Stimulated activated CD4-positive, alpha-beta T cell treated with anti-CD3 and anti-CD28 coated beads, Interleukin-12 subunit alpha, Interleukin-12 subunit beta, amount 100 ng/mL, for 4 hours (primary cell): ENCODE measurements around the gene TWIST2.

Experiments used
- DNase-seq: peaks from one replicate; pipeline ENCODE4 v3.0.0-alpha.2; 2020

The TWIST2 gene

GRCh38 chr2:238907717-238908173 is 59.9 kb downstream of the TWIST2 start:
- no peak for DNase-seq

- no peak for DNase-seq
These were observed 61.4 kb downstream of the TWIST2 start for GRCh38 chr2:238908960-238909951.

GRCh38 chr2:238910751-238911351 is 63.0 kb downstream of the TWIST2 start:
- DNase-seq: no peak

- DNase-seq: no peak
These were observed 63.7 kb downstream of the TWIST2 start for GRCh38 chr2:238911376-238912227.

DNA sequence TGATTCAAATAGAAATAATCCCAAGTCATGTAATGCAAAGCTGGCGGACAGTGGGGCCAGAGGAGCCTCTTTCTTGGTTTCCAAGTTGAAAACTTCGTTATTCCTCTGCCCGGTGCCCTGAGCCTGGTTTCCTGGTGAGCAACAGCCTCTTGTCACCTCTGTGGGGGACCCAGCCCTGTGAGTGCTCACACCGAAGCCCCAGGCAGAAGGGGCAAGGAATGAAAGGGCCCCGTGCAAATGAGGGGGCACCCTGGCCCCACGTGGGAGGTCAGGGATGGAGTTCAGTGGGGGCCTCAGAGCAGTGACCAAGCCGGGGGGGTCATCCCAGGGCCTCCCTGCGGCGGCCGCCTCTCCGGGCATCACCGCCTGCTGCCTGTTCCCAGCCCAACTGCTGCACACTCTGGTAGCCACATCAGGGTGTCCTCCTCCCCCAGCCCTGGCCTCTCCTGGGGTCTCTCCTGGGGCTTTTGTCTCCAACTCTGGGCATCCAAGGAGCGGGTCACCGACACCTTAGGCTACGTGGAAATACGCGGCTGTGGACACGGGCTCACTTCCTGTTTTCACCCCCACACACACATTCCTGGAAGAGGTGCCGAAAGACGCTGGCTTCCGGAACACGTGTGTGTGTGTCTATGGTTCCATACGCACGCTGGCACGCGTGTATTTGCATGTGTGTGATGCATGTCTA is 64.5 kb downstream of the TWIST2 start:
- DNase-seq: no peak

DNA sequence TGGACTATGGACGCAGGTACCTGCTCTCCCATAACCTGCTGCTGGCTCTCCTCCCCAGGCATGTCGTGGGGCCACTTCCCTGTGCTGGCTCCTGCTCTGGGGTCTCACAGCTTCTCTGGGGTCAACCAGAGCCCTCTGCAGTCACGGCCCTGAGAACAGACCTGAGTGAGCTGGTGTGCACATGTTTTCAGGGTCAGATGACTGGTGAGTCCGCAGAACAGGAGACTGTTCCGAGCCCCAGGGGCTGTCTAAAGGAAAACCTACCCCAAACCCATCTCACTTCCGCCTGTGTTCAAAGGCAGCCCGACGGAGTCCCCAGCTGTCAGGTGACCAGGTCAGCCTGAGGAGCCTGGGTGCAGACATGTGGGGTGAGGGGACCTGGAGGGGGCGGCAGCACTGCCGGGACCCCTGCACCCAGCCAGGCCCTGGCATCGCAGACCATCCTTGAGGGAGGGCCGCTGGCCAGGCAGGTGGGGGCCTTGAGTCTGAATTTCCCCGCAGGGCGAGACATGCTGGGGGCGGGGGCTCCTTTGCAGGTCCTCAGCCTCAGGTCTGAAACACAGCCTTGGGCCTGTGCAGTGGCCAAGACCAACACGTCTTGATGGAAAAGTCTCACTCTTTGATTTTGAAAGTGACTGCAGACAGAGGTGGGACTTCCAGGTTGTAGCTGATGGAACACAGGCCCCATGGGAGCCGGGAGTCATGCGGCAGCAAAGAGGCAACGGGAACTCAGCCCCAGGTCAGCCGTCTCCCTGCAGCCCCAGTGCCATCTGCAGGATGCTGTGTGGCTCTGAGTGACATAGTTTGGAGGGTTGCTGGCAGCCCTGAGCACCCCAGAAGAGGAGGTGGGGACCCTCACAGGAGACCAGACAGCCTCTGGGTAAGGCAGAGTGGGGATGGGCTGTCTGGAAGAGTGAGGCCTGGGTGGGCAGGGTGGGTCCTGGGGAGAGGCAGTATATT is 65.3 kb downstream of the TWIST2 start:
- no peak for DNase-seq

GRCh38 chr2:238913931-238914647 is 66.2 kb downstream of the TWIST2 start:
- no peak for DNase-seq

GRCh38 chr2:238914648-238915015 is 66.7 kb downstream of the TWIST2 start:
- DNase-seq: no peak

- DNase-seq: no peak
These were observed 67.3 kb downstream of the TWIST2 start for GRCh38 chr2:238915196-238915595.

DNA sequence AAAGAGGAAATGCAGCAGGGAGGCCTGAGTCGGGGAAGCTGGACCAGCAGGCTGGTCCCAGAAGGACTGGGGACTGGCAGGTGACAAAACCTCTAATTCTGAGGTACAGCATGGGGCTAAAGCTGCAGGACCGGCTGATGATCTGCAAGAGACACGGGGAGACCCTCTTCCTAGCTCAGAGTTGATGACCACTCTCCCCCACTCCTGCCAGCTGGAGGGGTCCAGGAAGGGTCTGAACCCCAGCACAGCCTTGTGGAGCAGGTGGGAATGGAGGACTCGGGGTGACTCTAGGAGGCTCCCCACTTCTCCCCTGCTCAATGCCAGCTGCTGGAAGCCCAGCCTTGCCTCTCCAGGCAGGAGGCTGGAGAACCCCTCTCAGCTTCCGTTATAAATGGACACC is 67.7 kb downstream of the TWIST2 start:
- DNase-seq: no peak

- DNase-seq: no peak
These were observed 68.4 kb downstream of the TWIST2 start for GRCh38 chr2:238916176-238916874.

GRCh38 chr2:238916875-238917590 is 69.1 kb downstream of the TWIST2 start:
- DNase-seq: no peak

GRCh38 chr2:238919307-238919706 is 71.4 kb downstream of the TWIST2 start:
- DNase-seq: no peak

GRCh38 chr2:238920053-238920452 is 72.2 kb downstream of the TWIST2 start:
- DNase-seq: no peak

- no peak for DNase-seq
These were observed 72.7 kb downstream of the TWIST2 start for GRCh38 chr2:238920601-238921001.

DNA sequence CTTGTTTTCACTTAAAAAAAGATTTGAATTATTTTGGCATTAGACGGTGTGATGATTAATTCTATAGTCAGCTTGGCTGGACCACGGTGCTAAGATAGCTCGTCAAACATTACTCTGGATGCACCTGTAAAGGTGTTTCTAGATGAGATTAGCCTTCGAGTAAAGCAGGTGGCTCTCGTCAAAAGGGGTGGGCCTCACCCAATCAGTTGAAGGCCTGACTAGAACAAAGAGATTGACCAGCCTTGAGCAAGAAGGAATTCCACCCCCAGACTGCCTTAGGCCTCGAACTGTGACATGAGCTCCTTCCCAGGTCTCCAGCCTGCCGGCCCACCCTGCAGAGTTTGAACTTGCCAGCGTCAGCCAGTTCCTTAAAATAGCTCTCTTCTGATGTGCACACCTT is 73.4 kb downstream of the TWIST2 start:
- DNase-seq: no peak

- DNase-seq: no peak
These were observed 73.9 kb downstream of the TWIST2 start for GRCh38 chr2:238921681-238922319.

- DNase-seq: no peak
These were observed 74.5 kb downstream of the TWIST2 start for GRCh38 chr2:238922435-238922834.

DNA sequence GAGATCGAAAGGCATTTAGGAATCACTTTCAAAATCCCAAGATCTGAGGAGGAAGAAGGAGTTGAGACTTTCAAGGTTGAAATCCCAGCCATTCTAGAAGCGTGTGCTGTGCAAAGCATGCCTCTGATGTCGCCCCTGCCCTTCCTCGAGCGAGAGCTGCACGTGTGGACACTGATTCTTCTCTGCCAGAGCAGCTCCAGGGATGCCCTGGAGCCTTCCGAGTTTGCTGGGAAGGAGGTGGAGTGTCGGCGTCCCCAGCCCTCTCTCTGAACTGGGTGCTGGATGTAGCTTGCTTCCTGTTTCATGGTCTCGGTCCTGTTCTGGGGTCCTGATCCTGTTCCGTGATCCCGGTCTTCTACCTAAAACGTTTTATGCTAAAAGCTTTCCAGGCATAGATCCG is 76.1 kb downstream of the TWIST2 start:
- no peak for DNase-seq
